Jurkat, Clone E6-1 (cell line): ENCODE measurements around the gene PCDHAC2.

Experiments used
- DNase-seq: peaks from one replicate; pipeline ENCODE4 v3.0.0-alpha.2; 2011; ENCODE audit warnings: low read depth, low spot score
- H3K4me3 ChIP-seq: 2 replicates; pipeline ENCODE4 v1.5.1; 2011; ENCODE audit warnings: mild to moderate bottlenecking, low read length, control low read depth, moderate library complexity

PCDHAC2 gene

GRCh38 chr5:140982083-140982716 lies 15.9 kb downstream of the PCDHAC2 start:
- no peak overlapping the region for H3K4me3 ChIP-seq
- DNase-seq: no peak

- DNase-seq: no peak
- H3K4me3 ChIP-seq: no peak overlapping the region
Measured at GRCh38 chr5:140986117-140986521, 19.8 kb downstream of the PCDHAC2 start.

- DNase-seq: no peak
- H3K4me3 ChIP-seq: no peak overlapping the region
Measured at GRCh38 chr5:140988100-140988499, 21.8 kb downstream of the PCDHAC2 start.

GRCh38 chr5:140988608-140989007 lies 22.3 kb downstream of the PCDHAC2 start:
- no peak for DNase-seq
- H3K4me3 ChIP-seq: no peak overlapping the region

- DNase-seq: no peak
- H3K4me3 ChIP-seq: no peak overlapping the region
Measured at GRCh38 chr5:140989254-140990020, 23.2 kb downstream of the PCDHAC2 start.

- no peak for DNase-seq
- no peak overlapping the region for H3K4me3 ChIP-seq
Measured at GRCh38 chr5:140992828-140993227, 26.6 kb downstream of the PCDHAC2 start.

GRCh38 chr5:140996060-140996459 lies 29.8 kb downstream of the PCDHAC2 start:
- no peak overlapping the region for H3K4me3 ChIP-seq
- no peak for DNase-seq

GRCh38 chr5:140998921-140999410 lies 32.7 kb downstream of the PCDHAC2 start:
- H3K4me3 ChIP-seq: no peak overlapping the region
- no peak for DNase-seq

GRCh38 chr5:141001446-141001843 lies 35.2 kb downstream of the PCDHAC2 start:
- no peak overlapping the region for H3K4me3 ChIP-seq
- no peak for DNase-seq

GRCh38 chr5:141001844-141002604 lies 35.7 kb downstream of the PCDHAC2 start:
- no peak overlapping the region for H3K4me3 ChIP-seq
- DNase-seq: no peak

GRCh38 chr5:141002605-141002965 lies 36.3 kb downstream of the PCDHAC2 start:
- H3K4me3 ChIP-seq: no peak overlapping the region
- DNase-seq: no peak

GRCh38 chr5:141003031-141003430 lies 36.8 kb downstream of the PCDHAC2 start:
- DNase-seq: no peak

GRCh38 chr5:141003791-141004611 lies 37.7 kb downstream of the PCDHAC2 start:
- DNase-seq: no peak
- no peak overlapping the region for H3K4me3 ChIP-seq

More at GRCh38 chr5:141003031-141003430, 36.8 kb downstream of the PCDHAC2 start:
- H3K4me3 ChIP-seq: no peak overlapping the region

- H3K4me3 ChIP-seq: no peak overlapping the region
- no peak for DNase-seq
Measured at GRCh38 chr5:141007791-141008190, 41.5 kb downstream of the PCDHAC2 start.

GRCh38 chr5:141010047-141010793 lies 43.9 kb downstream of the PCDHAC2 start:
- no peak overlapping the region for H3K4me3 ChIP-seq
- DNase-seq: no peak

- H3K4me3 ChIP-seq: no peak overlapping the region
- no peak for DNase-seq
Measured at GRCh38 chr5:141017943-141018342, 51.7 kb downstream of the PCDHAC2 start.
